ENCODE results near the gene NFE2L2.
"Not testable (repeated sequence)": the region's sequence is repeated elsewhere in the genome, so short reads cannot be mapped to it uniquely, and the experiment has no call there.

NFE2L2 gene

GRCh38 chr2:177279847-177280246 is 15.3 kb upstream of the NFE2L2 start:
- DNase-seq: no peak

- DNase-seq: no peak
These were observed 11.2 kb upstream of the NFE2L2 start for GRCh38 chr2:177275743-177276055.

- DNase-seq: no peak
These were observed 10.7 kb upstream of the NFE2L2 start for GRCh38 chr2:177275040-177275742.

GRCh38 chr2:177273408-177273807 is 8.9 kb upstream of the NFE2L2 start:
- DNase-seq: no peak

- DNase-seq: no peak
These were observed 8.2 kb upstream of the NFE2L2 start for GRCh38 chr2:177272765-177273164.

- no peak for DNase-seq
These were observed 7.6 kb upstream of the NFE2L2 start for GRCh38 chr2:177271981-177272666.

GRCh38 chr2:177270531-177270930 is 6.0 kb upstream of the NFE2L2 start:
- DNase-seq: no peak

- no peak for DNase-seq
These were observed 4.4 kb upstream of the NFE2L2 start for GRCh38 chr2:177268901-177269300.

GRCh38 chr2:177268187-177268871 is 3.8 kb upstream of the NFE2L2 start:
- no peak for DNase-seq

- DNase-seq: not testable (repeated sequence)
These were observed 2.4 kb upstream of the NFE2L2 start for GRCh38 chr2:177266955-177267354.

- DNase-seq: no peak
These were observed 1.6 kb upstream of the NFE2L2 start for GRCh38 chr2:177265824-177266817.

GRCh38 chr2:177264209-177264692 is 276 bp downstream of the NFE2L2 start:
- DNase-seq: no peak

- DNase-seq: peak; percentile 89
These were observed 897 bp downstream of the NFE2L2 start for GRCh38 chr2:177263451-177264208.

- DNase-seq: no peak
These were observed 1.5 kb downstream of the NFE2L2 start for GRCh38 chr2:177262958-177263450.

- no peak for DNase-seq
These were observed 2.4 kb downstream of the NFE2L2 start for GRCh38 chr2:177262092-177262491.

GRCh38 chr2:177261116-177262060 is 3.1 kb downstream of the NFE2L2 start:
- no peak for DNase-seq

- DNase-seq: no peak
These were observed 4.1 kb downstream of the NFE2L2 start for GRCh38 chr2:177260379-177260778.

GRCh38 chr2:177258059-177258458 is 6.5 kb downstream of the NFE2L2 start:
- DNase-seq: no peak

- DNase-seq: no peak
These were observed 7.1 kb downstream of the NFE2L2 start for GRCh38 chr2:177257471-177257870.

GRCh38 chr2:177256695-177257094 is 7.8 kb downstream of the NFE2L2 start:
- DNase-seq: no peak

GRCh38 chr2:177256026-177256425 is 8.5 kb downstream of the NFE2L2 start:
- no peak for DNase-seq
